RWPE2 (cell line): ENCODE results near the gene CERS1.
A peak's percentile ranks its signal among the peaks of the same experiment; 100 is the strongest.

Experiments
- ATAC-seq: fragments of 200-7000 bp; cut with Tn5 transposase; 3 replicates; pipeline ENCODE4 v1.9.1; 2021; ENCODE audit warnings: low read depth
- DNase-seq: peaks from one replicate; pipeline ENCODE4 v3.0.0-alpha.2; 2020; ENCODE audit warnings: low spot score
- H3K27ac ChIP-seq: fragments of 450-650 bp; 2 replicates; pipeline ENCODE4 v1.5.1; 2017; ENCODE audit warnings: mild to moderate bottlenecking; ENCODE audit not compliant: poor library complexity, severe bottlenecking
- H3K27me3 ChIP-seq: fragments of 250-450 bp; sonication (Bioruptor Pico); 2 replicates; pipeline ENCODE4 v1.5.1; 2021; ENCODE audit warnings: mild to moderate bottlenecking, moderate library complexity; ENCODE audit not compliant: insufficient read depth, poor library complexity, severe bottlenecking
- H3K36me3 ChIP-seq: fragments of 250-450 bp; sonication (Bioruptor Pico); 2 replicates; pipeline ENCODE4 v1.5.1; 2020; ENCODE audit warnings: low read depth, mild to moderate bottlenecking, moderate library complexity
- H3K4me1 ChIP-seq: fragments of 250-450 bp; sonication (Bioruptor Pico); 2 replicates; pipeline ENCODE4 v1.5.1; 2021; ENCODE audit warnings: mild to moderate bottlenecking, moderate library complexity; ENCODE audit not compliant: insufficient read depth, poor library complexity, severe bottlenecking
- H3K4me3 ChIP-seq: fragments of 250-450 bp; sonication (Bioruptor Pico); 2 replicates; pipeline ENCODE4 v1.5.1; 2021; ENCODE audit warnings: mild to moderate bottlenecking, moderate library complexity; ENCODE audit not compliant: severe bottlenecking
- H3K9me3 ChIP-seq: fragments of 250-450 bp; sonication (Bioruptor Pico); 2 replicates; pipeline ENCODE4 v1.5.1; 2021; ENCODE audit warnings: mild to moderate bottlenecking, moderate library complexity; ENCODE audit not compliant: severe bottlenecking
- CTCF ChIP-seq: fragments of 450-650 bp; IDR thresholded peaks from one replicate; pipeline ENCODE4 v1.5.1; 2017; ENCODE audit warnings: mild to moderate bottlenecking, moderate library complexity; ENCODE audit not compliant: poor library complexity, severe bottlenecking

Gene CERS1

GRCh38 chr19:18845961-18846360, 50.0 kb downstream of the CERS1 start:
- Histone ChIP-seq H3K9me3 (no peaks in the 10 kb centered on the region), H3K27ac (no peak overlapping the region), H3K4me3 (no peak overlapping the region), H3K4me1 (peaks cover 19% of the 10 kb centered on the region), H3K27me3 (no peaks in the 10 kb centered on the region), H3K36me3 (peaks cover 41% of the 10 kb centered on the region)
- ATAC-seq, result no peak
- DNase-seq, result peak; percentile 50
- TF ChIP-seq CTCF, result no peak

GRCh38 chr19:18844806-18845329, 51.1 kb downstream of the CERS1 start:
- TF ChIP-seq CTCF, result no peak
- Histone ChIP-seq H3K27me3 (no peaks in the 10 kb centered on the region), H3K9me3 (no peaks in the 10 kb centered on the region), H3K4me3 (no peak overlapping the region), H3K36me3 (peaks cover 31% of the 10 kb centered on the region), H3K4me1 (peaks cover 13% of the 10 kb centered on the region), H3K27ac (no peak overlapping the region)
- ATAC-seq, result no peak
- no peak for DNase-seq

- Histone ChIP-seq H3K27ac (no peak overlapping the region), H3K4me1 (peaks cover 6% of the 10 kb centered on the region), H3K36me3 (peaks cover 27% of the 10 kb centered on the region), H3K27me3 (no peaks in the 10 kb centered on the region), H3K9me3 (no peaks in the 10 kb centered on the region), H3K4me3 (no peak overlapping the region)
- no peak for TF ChIP-seq CTCF
- no peak for ATAC-seq
- no peak for DNase-seq
Observed at GRCh38 chr19:18843960-18844359, 52.0 kb downstream of the CERS1 start.

GRCh38 chr19:18842166-18842565, 53.8 kb downstream of the CERS1 start:
- ATAC-seq (no peak), DNase-seq (no peak)
- H3K9me3 ChIP-seq, result no peaks in the 10 kb centered on the region
- H3K36me3 ChIP-seq, result peaks cover 26% of the 10 kb centered on the region
- no peaks in the 10 kb centered on the region for H3K4me1 ChIP-seq
- H3K27ac ChIP-seq, result no peak overlapping the region
- no peaks in the 10 kb centered on the region for H3K27me3 ChIP-seq
- no peak for TF ChIP-seq CTCF
- H3K4me3 ChIP-seq, result no peak overlapping the region

GRCh38 chr19:18841400-18841799, 54.6 kb downstream of the CERS1 start:
- DNase-seq, result no peak
- Histone ChIP-seq H3K9me3 (no peaks in the 10 kb centered on the region), H3K36me3 (peaks cover 27% of the 10 kb centered on the region), H3K4me3 (no peak overlapping the region), H3K27me3 (no peaks in the 10 kb centered on the region), H3K4me1 (no peaks in the 10 kb centered on the region), H3K27ac (no peak overlapping the region)
- TF ChIP-seq CTCF, result no peak
- no peak for ATAC-seq
